HTERT RPE-1 (cell line): Measurements from ENCODE around the gene CNEP1R1.
"Not testable (repeated sequence)": the region's sequence is repeated elsewhere in the genome, so short reads cannot be mapped to it uniquely, and the experiment has no call there.

Experiments
- in situ Hi-C: fragments of 300-500 bp; cut with MboI; formaldehyde crosslinking; loops from 4 replicates; pipeline ENCODE4 v1.14.3; 2020; ENCODE audit warnings: low sequenced_read_pairs

The CNEP1R1 gene, protein sequence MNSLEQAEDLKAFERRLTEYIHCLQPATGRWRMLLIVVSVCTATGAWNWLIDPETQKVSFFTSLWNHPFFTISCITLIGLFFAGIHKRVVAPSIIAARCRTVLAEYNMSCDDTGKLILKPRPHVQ

GRCh38 chr16:50024684-50025536 lies at the start of gene CNEP1R1:
CNEP1R1 (plus strand) TSS chr16:50025225; CDS start chr16:50025316, 91 bp downstream.
- in situ Hi-C loops: no loop called here

- in situ Hi-C loops: no loop called here
These were observed 47.6 kb upstream of the CNEP1R1 start for GRCh38 chr16:49977427-49977826.

DNA sequence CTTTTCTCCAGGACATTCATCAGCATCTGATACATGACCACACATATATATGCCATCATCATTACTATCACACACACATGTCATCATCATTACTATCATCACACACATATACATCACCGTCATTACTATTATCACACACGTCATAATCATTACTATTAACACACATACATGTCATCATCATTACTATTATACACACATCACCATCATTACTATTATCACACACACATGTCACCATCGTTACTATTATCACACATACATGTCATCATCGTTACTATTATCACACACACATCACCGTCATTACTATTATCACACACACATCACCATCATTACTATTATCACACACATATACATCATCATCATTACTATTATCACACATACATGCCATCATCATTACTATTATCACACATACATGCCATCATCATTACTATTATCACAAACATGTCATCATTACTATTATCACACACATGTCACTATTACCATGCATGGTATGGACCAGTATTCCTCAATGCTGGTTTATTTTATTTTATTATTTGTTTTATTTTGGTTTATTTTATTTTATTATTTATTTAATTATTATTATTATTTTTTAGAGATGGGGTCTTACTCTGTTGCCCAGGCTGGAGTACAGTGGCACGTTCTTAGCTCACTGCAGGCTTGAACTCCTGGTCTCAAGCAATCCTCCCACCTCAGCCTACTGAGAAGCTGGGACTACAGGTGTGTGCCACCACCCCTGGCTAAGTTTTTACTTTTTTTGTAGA lies 46.3 kb upstream of the CNEP1R1 start:
- in situ Hi-C loops: no loop called here

DNA sequence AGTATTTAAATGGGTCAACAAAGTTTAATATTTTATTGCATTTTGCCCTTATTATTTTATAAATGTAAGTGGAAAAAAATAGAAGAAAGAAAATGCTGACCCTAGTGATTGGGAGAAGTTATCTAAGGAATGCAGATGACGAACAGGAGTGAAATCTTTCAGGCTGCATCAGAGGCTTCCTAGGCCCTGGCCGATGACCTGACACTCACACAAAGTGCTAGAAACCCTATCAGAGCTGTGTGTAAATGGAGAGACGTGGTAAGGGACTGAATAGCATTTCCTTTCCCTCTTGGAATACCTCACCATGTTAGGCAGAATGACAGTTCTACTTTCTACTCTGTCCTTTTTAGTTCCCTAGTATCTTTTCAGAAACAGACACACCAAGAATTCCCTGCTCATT lies 44.9 kb upstream of the CNEP1R1 start:
- in situ Hi-C loops: no loop called here

DNA sequence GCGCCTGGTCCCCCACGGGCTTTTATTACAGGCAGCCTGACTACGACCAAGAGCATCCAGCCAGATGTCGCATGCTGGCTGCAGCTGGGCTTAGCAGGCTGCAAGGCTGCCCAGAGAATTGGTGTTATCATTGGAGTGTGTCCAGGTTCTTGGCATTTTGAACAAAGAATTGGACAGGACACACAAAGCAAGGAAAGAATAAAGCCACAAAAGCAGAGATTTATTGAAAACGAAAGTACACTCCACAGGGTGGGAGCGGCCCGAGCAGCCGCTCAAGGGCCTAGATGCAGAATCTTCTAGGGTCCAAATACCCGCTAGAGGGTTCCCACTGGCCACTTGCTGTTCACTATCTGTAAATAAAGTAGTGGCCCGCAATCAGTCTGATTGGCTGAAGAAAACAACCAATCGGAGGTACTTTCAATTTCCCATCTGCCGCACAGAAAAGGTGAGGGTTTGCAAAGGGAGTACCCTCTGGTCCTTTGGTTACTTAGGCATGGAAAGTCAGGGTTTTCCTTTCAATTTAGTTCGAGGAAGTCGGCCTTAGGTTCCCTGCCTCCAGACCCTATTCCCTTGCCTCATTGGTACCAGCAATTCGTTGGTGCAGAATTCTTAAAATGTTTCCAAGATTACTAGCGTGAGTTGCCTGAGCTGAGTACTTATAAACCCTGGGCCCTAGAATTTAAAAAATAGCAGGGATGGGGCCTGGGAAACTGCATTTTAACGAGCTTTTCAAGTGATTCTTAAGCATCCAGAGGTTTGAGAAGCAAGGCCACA lies 38.5 kb upstream of the CNEP1R1 start:
- in situ Hi-C loops: no loop called here

- in situ Hi-C loops: no loop called here
These were observed 37.6 kb upstream of the CNEP1R1 start for GRCh38 chr16:49987381-49987780.

- in situ Hi-C loops: no loop called here
These were observed 32.2 kb upstream of the CNEP1R1 start for GRCh38 chr16:49992825-49993224.

GRCh38 chr16:49993579-49993978 lies 31.4 kb upstream of the CNEP1R1 start:
- in situ Hi-C loops: no loop called here

DNA sequence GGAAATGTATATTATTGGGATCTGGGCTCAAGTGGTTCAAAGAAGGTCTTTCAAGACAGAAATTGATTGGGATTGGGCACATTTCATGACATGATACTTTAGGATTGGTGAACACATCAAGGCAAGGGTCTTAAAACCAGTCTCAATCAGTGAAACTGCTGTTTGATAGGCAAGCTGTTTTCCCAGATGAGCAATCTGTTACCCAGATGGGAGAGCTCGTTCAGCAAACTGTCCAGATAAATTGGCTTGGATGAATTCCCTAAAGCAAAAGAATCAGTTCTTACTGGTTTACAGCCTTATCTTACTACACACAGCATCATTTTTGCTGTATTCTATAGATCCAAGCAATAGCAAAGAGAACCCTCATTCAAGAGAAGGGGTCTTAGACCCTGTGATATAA lies 31.0 kb upstream of the CNEP1R1 start:
- in situ Hi-C loops: no loop called here

GRCh38 chr16:49995720-49996119 lies 29.3 kb upstream of the CNEP1R1 start:
- in situ Hi-C loops: no loop called here

DNA sequence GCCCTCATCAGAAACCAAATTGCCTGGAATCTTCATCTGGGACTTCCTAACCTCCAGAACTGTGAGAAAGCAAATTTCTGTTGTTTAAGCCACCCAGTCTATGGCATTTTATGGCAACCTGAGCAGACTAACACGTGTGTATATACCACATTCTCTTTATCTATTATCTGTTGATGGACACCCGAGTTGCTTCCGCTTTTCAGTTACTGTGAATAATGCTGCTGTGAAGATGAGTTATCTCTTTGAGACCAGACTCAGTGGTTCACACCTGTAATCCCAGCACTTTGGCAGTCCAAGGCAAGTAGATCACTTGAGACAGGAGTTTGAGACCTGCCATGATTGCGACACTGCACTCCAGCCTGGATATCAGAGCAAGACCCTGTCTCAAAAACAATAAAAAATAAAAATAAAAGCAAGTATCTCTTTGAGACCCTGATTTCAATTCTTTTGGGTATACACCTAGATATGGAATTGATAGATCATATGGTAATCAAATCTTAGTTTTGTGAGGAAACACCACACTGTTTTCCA lies 27.2 kb upstream of the CNEP1R1 start:
- in situ Hi-C loops: no loop called here

DNA sequence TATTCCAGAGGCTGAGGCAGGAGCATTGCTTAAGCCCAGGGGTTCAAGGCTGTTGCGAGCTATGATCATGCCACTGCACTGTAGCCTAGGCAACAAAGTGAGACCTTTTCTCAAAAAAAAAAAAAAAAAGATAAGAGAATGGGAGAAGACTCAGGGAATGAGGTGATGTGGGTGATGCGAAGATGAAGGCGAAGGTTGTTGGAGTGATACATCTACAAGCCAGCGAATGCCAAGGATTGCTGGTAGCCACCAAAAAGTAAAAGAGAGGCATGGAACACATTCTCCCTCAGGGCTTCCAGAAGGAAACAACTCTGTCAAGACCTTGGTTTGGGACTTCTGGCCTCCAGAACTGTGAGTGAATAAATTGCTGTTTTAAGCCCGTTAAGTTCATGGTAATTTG lies 26.0 kb upstream of the CNEP1R1 start:
- in situ Hi-C loops: no loop called here

GRCh38 chr16:50001144-50001543 lies 23.9 kb upstream of the CNEP1R1 start:
- in situ Hi-C loops: no loop called here

GRCh38 chr16:50002190-50002589 lies 22.8 kb upstream of the CNEP1R1 start:
- in situ Hi-C loops: no loop called here

DNA sequence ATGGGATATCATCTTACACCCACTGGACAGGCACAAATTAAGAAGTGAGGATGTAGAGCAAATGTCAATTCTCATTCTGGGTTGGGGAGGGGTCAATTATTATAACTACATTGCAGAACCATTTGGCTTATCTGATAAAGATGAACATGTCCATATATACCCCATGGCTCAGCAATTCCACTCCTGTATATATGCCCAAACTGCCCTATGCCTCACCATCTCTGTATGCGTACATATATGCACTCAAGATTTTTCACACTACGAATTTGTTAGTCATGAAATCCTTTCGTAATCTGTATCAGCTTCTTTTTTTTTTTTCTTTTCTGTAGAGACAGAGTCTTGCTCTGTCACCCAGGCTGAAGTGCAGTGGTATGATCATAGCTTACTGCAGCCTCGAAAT lies 20.8 kb upstream of the CNEP1R1 start:
- in situ Hi-C loops: no loop called here

- in situ Hi-C loops: no loop called here
These were observed 18.1 kb upstream of the CNEP1R1 start for GRCh38 chr16:50006964-50007363.

GRCh38 chr16:50007744-50008143 lies 17.3 kb upstream of the CNEP1R1 start:
- in situ Hi-C loops: no loop called here

DNA sequence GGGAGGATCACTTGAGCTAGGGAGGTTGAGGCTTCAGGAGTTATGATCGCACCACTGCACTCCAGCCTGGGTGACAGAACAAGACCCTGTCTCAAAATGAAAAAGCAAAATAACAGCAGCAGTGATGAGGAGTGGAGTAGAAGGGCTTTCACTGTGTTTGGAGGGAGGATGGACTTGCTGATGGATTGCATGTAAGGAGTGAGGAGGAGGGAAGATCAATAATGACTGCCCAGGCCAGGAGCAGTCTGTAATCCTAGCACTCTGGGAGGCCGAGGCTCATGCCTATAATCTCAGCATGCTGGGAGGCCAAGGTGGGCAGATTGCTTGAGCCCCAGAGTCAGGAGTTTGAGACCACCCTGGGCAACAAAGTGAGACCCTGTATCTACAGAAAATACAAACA lies 14.8 kb upstream of the CNEP1R1 start:
- in situ Hi-C loops: no loop called here

GRCh38 chr16:50011707-50012106 lies 13.3 kb upstream of the CNEP1R1 start:
- in situ Hi-C loops: no loop called here

- in situ Hi-C loops: no loop called here
These were observed 12.8 kb upstream of the CNEP1R1 start for GRCh38 chr16:50012182-50012581.

DNA sequence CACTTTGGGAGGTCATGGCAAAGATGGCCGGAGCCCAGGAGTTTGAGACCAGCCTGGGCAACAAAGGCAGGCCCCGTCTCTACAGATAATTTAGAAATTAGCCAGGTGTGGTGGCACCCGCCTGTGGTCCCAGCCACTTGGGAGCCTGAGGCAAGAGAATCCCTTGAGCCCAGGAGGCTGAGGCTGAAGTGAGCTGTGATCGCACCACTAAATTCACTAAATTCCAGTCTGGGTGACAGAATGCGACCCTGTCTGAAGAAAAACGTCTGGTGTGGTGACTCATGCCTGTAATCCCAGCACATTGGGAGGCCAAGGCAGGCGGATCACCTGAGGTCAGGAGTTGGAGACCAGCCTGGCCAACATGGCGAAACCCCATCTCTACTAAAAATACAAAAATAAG lies 10.8 kb upstream of the CNEP1R1 start:
- in situ Hi-C loops: not testable (repeated sequence)
